GM13976 (cell line): ENCODE results near the gene LAT.
A peak's percentile ranks its signal among the peaks of the same experiment; 100 is the strongest.
"Not testable (repeated sequence)": the region's sequence is repeated elsewhere in the genome, so short reads cannot be mapped to it uniquely, and the experiment has no call there.

Source experiments
- DNase-seq: peaks from one replicate; pipeline ENCODE4 v3.0.0; 2012; ENCODE audit warnings: low spot score
- CTCF ChIP-seq: IDR thresholded peaks from 2 replicates; pipeline ENCODE4 v1.5.1; 2012; ENCODE audit warnings: borderline replicate concordance, mild to moderate bottlenecking; ENCODE audit not compliant: insufficient read depth; ENCODE audit errors: extremely low read depth, missing control alignments, control extremely low read depth
- in situ Hi-C: fragments of 300-500 bp; cut with MboI; formaldehyde crosslinking; loops from one replicate; pipeline ENCODE4 v1.12.0; 2022; ENCODE audit warnings: low sequenced_read_pairs, mixed read lengths, inconsistent platforms; ENCODE audit not compliant: unreplicated experiment

LAT gene

GRCh38 chr16:28964072-28964471 lies 20.8 kb upstream of the LAT start:
- no peak for DNase-seq
- TF ChIP-seq CTCF = no peak
- in situ Hi-C loops = no loop called here

- no peak for DNase-seq
- in situ Hi-C loops = no loop called here
- no peak for TF ChIP-seq CTCF
These were observed 20.4 kb upstream of the LAT start for GRCh38 chr16:28964496-28964895.

- TF ChIP-seq CTCF = no peak
- in situ Hi-C loops = no loop called here
- no peak for DNase-seq
These were observed 17.7 kb upstream of the LAT start for GRCh38 chr16:28967156-28967555.

GRCh38 chr16:28969696-28970095 lies 15.2 kb upstream of the LAT start:
- DNase-seq, in situ Hi-C loops: not testable (repeated sequence)

GRCh38 chr16:28974007-28974436 lies 10.8 kb upstream of the LAT start:
- DNase-seq = no peak
- in situ Hi-C loops = no loop called here
- peak; percentile 54 for TF ChIP-seq CTCF

GRCh38 chr16:28974437-28975157 lies 10.3 kb upstream of the LAT start, which contains the start of gene SPNS1:
SPNS1 (plus strand) TSS chr16:28974778; CDS start chr16:28975152, 374 bp downstream.
- in situ Hi-C loops = no loop called here
- TF ChIP-seq CTCF = no peak
- peak; percentile 99 for DNase-seq

- DNase-seq = no peak
- in situ Hi-C loops = no loop called here
- no peak for TF ChIP-seq CTCF
These were observed 9.7 kb upstream of the LAT start for GRCh38 chr16:28975158-28975599.
